GM12878 (cell line): Measurements from ENCODE around the gene HCN4. TPM values are rescaled to one million over a fixed set of nuclear protein-coding genes. Genes with fewer than 3 reads are reported as not detected.

Source experiments
- ATAC-seq: fragments of 200-7000 bp; cut with Tn5 transposase; 3 replicates; pipeline ENCODE4 v1.9.1; 2020; ENCODE audit warnings: mild to moderate bottlenecking, moderate library complexity
- BruUV-seq: library from RNA; stranded (reverse); fragments of 400-500 nt; replicated peaks from 2 replicates; lab custom pipeline; 2021; lab: Mats Ljungman, UMichigan
- CTCF ChIA-PET: fragments of 300-600 bp; sonication (Branson Sonifier 250); formaldehyde crosslinking; extraction: SDS; loops from one replicate; lab custom pipeline; 2021; ENCODE audit warnings: inconsistent platforms; lab: Yijun Ruan, JAX
- POLR2A ChIA-PET: fragments of 350-600 bp; formaldehyde crosslinking; extraction: SDS; loops from one replicate; lab custom pipeline; 2021; ENCODE audit warnings: inconsistent platforms; lab: Charles Lee
- RAD21 ChIA-PET: fragments of 300-600 bp; sonication (Branson Sonifier 250); formaldehyde crosslinking; loops from one replicate; lab custom pipeline; 2023; ENCODE audit warnings: antibody characterized with exemption; ENCODE audit not compliant: unreplicated experiment; lab: Charles Lee
- SMC1A ChIA-PET: fragments of 300-600 bp; sonication (Branson Sonifier 250); formaldehyde crosslinking; loops from one replicate; lab custom pipeline; 2023; ENCODE audit not compliant: unreplicated experiment, uncharacterized antibody; lab: Charles Lee
- DNase-seq: peaks from one replicate; pipeline ENCODE4 v3.0.0-alpha.2; 2011; ENCODE audit warnings: low read depth, low spot score
- FAIRE-seq: peaks from 3 replicates; lab custom pipeline; 2011; peaks lifted over from hg19 to GRCh38; lab: Jason Lieb, UNC
- H2AFZ ChIP-seq: 2 replicates; pipeline ENCODE4 v1.6.0; 2011; ENCODE audit warnings: low read depth, low read length, control low read depth; ENCODE audit not compliant: control insufficient read depth
- H3K27ac ChIP-seq: 2 replicates; pipeline ENCODE4 v1.5.1; 2011; ENCODE audit warnings: control low read depth; ENCODE audit not compliant: control insufficient read depth, insufficient read depth
- H3K27me3 ChIP-seq, 2 experiments: replicated peaks in 1 of 2; 2 replicates each; pipeline versions ENCODE4 v1.6.0 to v1.6.1; 2011; ENCODE audit warnings: low read length in 1 of 2; ENCODE audit not compliant: control insufficient read depth in 2 of 2, insufficient read depth in 2 of 2
- H3K36me3 ChIP-seq, 2 experiments: 2 replicates each; pipeline ENCODE4 v1.5.1; 2011; ENCODE audit warnings: low read length in 1 of 2; ENCODE audit not compliant: control insufficient read depth in 2 of 2, insufficient read depth in 2 of 2
- H3K4me1 ChIP-seq: 2 replicates; pipeline ENCODE4 v1.6.1; 2011; ENCODE audit warnings: mild to moderate bottlenecking, low read length, moderate library complexity, mixed read lengths; ENCODE audit not compliant: control insufficient read depth, insufficient read depth
- H3K4me2 ChIP-seq: 2 replicates; pipeline ENCODE4 v1.6.0; 2011; ENCODE audit warnings: control low read depth; ENCODE audit not compliant: control insufficient read depth, insufficient read depth
- H3K4me3 ChIP-seq: fragments of 200-600 bp; sonication (generic); 2 replicates; pipeline ENCODE4 v1.5.1; 2016
- H3K79me2 ChIP-seq: 2 replicates; pipeline ENCODE4 v1.6.0; 2011; ENCODE audit warnings: low read length; ENCODE audit not compliant: control insufficient read depth, insufficient read depth
- H3K9ac ChIP-seq: 2 replicates; pipeline ENCODE4 v1.8.0; 2011; ENCODE audit warnings: low read length, control low read depth, mixed read lengths; ENCODE audit not compliant: control insufficient read depth, insufficient read depth
- H3K9me3 ChIP-seq: replicated peaks from 3 replicates; pipeline ENCODE4 v1.5.1; 2011; ENCODE audit warnings: mild to moderate bottlenecking, low read length; ENCODE audit not compliant: control insufficient read depth, insufficient read depth
- H4K20me1 ChIP-seq: 2 replicates; pipeline ENCODE4 v1.6.0; 2011; ENCODE audit not compliant: control insufficient read depth, insufficient read depth
- ASH2L ChIP-seq: fragments of 300-600, 200-600 bp; sonication (generic); IDR thresholded peaks from 2 replicates; pipeline ENCODE4 v1.6.1; 2017; ENCODE audit warnings: low read depth, mild to moderate bottlenecking, borderline replicate concordance
- CBFB ChIP-seq: IDR thresholded peaks from 2 replicates; pipeline ENCODE4 v1.6.1; 2016; ENCODE audit warnings: antibody characterized with exemption, low read depth
- CTCF ChIP-seq, 3 experiments: IDR thresholded peaks in 2 of 3; conservative IDR thresholded peaks in 1 of 3; 2 replicates each; pipeline ENCODE4 v1.5.1; 2011; ENCODE audit warnings: low read depth in 3 of 3, low read length in 3 of 3, mild to moderate bottlenecking in 3 of 3, control low read depth in 2 of 3, moderate library complexity in 2 of 3, inconsistent platforms in 1 of 3, mixed read lengths in 1 of 3; ENCODE audit not compliant: control insufficient read depth in 2 of 3, insufficient read depth in 1 of 3; ENCODE audit errors: extremely low read depth in 1 of 3
- CUX1 ChIP-seq: IDR thresholded peaks from 2 replicates; pipeline ENCODE4 v1.6.1; 2012; ENCODE audit warnings: improper control_type of control experiment, low read depth, low read length; ENCODE audit not compliant: insufficient replicate concordance
- FOXK2 ChIP-seq: fragments of 450-650 bp; IDR thresholded peaks from 2 replicates; pipeline ENCODE4 v1.6.1; 2017; ENCODE audit warnings: mild to moderate bottlenecking, moderate library complexity
- HDAC2 ChIP-seq: fragments of 200-600 bp; sonication (generic); IDR thresholded peaks from 2 replicates; pipeline ENCODE4 v1.6.1; 2017
- IKZF1 ChIP-seq: fragments of 450-650 bp; conservative IDR thresholded peaks from 2 replicates; pipeline ENCODE4 v1.6.1; 2017; ENCODE audit warnings: antibody characterized with exemption, mild to moderate bottlenecking
- MEF2A ChIP-seq: IDR thresholded peaks from 2 replicates; pipeline ENCODE4 v1.6.1; 2011; ENCODE audit warnings: low read depth, mild to moderate bottlenecking, low read length, moderate library complexity; ENCODE audit not compliant: insufficient read depth
- NFXL1 ChIP-seq: fragments of 450-650 bp; IDR thresholded peaks from 2 replicates; pipeline ENCODE4 v1.6.1; 2017; ENCODE audit warnings: antibody characterized with exemption, mild to moderate bottlenecking, borderline replicate concordance
- RBBP5 ChIP-seq: fragments of 200-600 bp; sonication (generic); conservative IDR thresholded peaks from 2 replicates; pipeline ENCODE4 v1.6.1; 2016
- SKIL ChIP-seq: fragments of 450-650 bp; IDR thresholded peaks from 2 replicates; pipeline ENCODE4 v1.6.1; 2017; ENCODE audit warnings: mild to moderate bottlenecking, low read depth, inconsistent platforms; ENCODE audit not compliant: poor library complexity, severe bottlenecking
- SREBF1 ChIP-seq: IDR thresholded peaks from 2 replicates; pipeline ENCODE4 v1.6.1; 2012; ENCODE audit warnings: mild to moderate bottlenecking, low read length
- STAT1 ChIP-seq: fragments of 450-650 bp; conservative IDR thresholded peaks from 2 replicates; pipeline ENCODE4 v1.6.1; 2014; ENCODE audit warnings: antibody characterized with exemption, mild to moderate bottlenecking
- WGBS: methylation state at CpG from one replicate; pipeline ENCODE4 v1.1.6; 2016; ENCODE audit warnings: low lambda C conversion rate; ENCODE audit not compliant: insufficient replicate concordance, insufficient coverage; ENCODE audit errors: missing lambda C conversion rate; 5-methylcytosine and 5-hydroxymethylcytosine counted together
- in situ Hi-C: fragments of 300-500 bp; cut with MboI; formaldehyde crosslinking; loops from 9 replicates; pipeline ENCODE4 v1.14.3; 2018; ENCODE audit warnings: mixed read lengths
- intact Hi-C: fragments of 100-400 bp; cut with micrococcal nuclease; formaldehyde crosslinking; loops from one replicate; pipeline ENCODE4 v1.14.2; 2022; ENCODE audit not compliant: unreplicated experiment
- polyA plus RNA-seq, 11 experiments: library from polyadenylated mRNA; depleted of rRNA in 4 of 11; unstranded in 6 of 11; stranded (reverse) in 5 of 11; fragments of >200 nt; fragmentation: Nextera tagmentation in 4 of 11; fragmentation: Illumina TruSeq in 1 of 11; extraction: Ambion mirVana in 4 of 11; extraction: Trizol in 1 of 11; gene quantifications; 1 replicate in 1 of 11; 2 replicates in 10 of 11; pipeline versions ENCODE4 v1.2.1 to v1.2.3, GENCODE V29; 2011 to 2016; ENCODE audit warnings: inconsistent platforms in 2 of 11, missing spikeins in 2 of 11, low read depth in 1 of 11
- total RNA-seq, 4 experiments: library from RNA; depleted of rRNA in 3 of 4; stranded (reverse); fragments of >200 nt in 3 of 4; fragmentation: Illumina TruSeq in 1 of 4; extraction: Trizol in 1 of 4; gene quantifications; 2 replicates each; pipeline versions ENCODE4 v1.2.1 to v1.2.3, GENCODE V29; 2013 to 2021

HCN4 gene
- total and polyA plus RNA-seq, 10 of the 15 experiments (the other 5 are each of a cell fraction or from before 2014, with no cell fraction given), result 0.03 to 0.10 TPM; not detected in 8

GRCh38 chr15:73397461-73397860 is 28.7 kb upstream of the HCN4 start:
- intact Hi-C loops, result no loop called here
- H4K20me1 ChIP-seq, result no peaks in the 10 kb centered on the region
- H3K27ac ChIP-seq, result no peak overlapping the region
- no peak for FAIRE-seq
- no peaks in the 10 kb centered on the region for H3K9me3 ChIP-seq
- peaks cover 0 to 3% of the 10 kb centered on the region in 2 experiments; a peak in 2 of 4 replicates for H3K27me3 ChIP-seq
- ChIA-PET POLR2A (no interaction called here), CTCF (no interaction called here), SMC1A (interaction anchor here (0.8 kb wide), 1 partner anchor 50 kb away, joined by 3 read pairs; no protein-coding TSS in a partner anchor), RAD21 (no interaction called here)
- H3K9ac ChIP-seq, result no peak overlapping the region
- H3K4me3 ChIP-seq, result no peak overlapping the region
- in situ Hi-C loops, result no loop called here
- no peak overlapping the region for H3K4me2 ChIP-seq
- BruUV-seq, result no TSS peak
- DNase-seq, result no peak
- no peaks in the 10 kb centered on the region for H3K36me3 ChIP-seq
- WGBS, result 0% methylated on average over 5 of the region's 5 CpGs
- H3K79me2 ChIP-seq, result no peaks in the 10 kb centered on the region
- H3K4me1 ChIP-seq, result no peaks in the 10 kb centered on the region
- ATAC-seq, result no peak
- H2AFZ ChIP-seq, result no peak overlapping the region
- TF ChIP-seq ASH2L (no peak), IKZF1 (no peak), CBFB (no peak), SREBF1 (no peak), FOXK2 (no peak), CTCF (IDR thresholded peaks at IDR 0.05 in 2 of 3, conservative IDR thresholded peaks at IDR 0.05 in 1 of 3; ENCODE audit: control insufficient read depth in 2 of 3, extremely low read depth in 1 of 3, insufficient read depth in 1 of 3, low read depth in 3 of 3, low read length in 3 of 3) (no peak), SKIL (no peak), STAT1 (no peak), CUX1 (no peak), MEF2A (no peak), RBBP5 (no peak), HDAC2 (no peak), NFXL1 (no peak)
